ENCODE results near the gene SVEP1.

DNA sequence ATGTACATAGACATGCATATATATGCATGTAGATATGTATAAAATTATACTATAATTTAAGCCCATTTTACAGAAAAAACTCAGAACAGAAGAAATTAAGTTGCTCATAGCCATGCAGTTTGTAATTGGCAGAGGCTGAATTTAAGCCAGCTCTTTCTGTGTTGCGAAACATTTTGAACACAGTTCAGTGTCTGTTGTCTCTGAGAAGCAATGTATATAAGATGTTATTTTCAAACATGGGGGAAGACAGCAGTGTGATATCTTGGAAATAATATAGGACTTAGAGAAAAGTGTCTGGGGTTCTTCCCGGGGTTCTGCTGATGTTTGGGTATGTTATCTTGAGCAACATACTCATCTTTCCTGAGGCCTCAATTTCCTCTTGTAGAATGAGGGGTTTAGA lies 37.6 kb downstream of the SVEP1 start:
- TF ChIP-seq CTCF (conservative IDR thresholded peaks at IDR 0.05; ENCODE audit: low read depth, low read length), result no peak
- TF ChIP-seq EZH2 (IDR thresholded peaks at IDR 0.05; ENCODE audit: low read length, unreplicated experiment), result no peak
- TF ChIP-seq EZH2phosphoT487 (IDR thresholded peaks at IDR 0.05; ENCODE audit: borderline replicate concordance, low read length), result no peak
